ENCODE measurements around the gene PTPRD. TPM values are rescaled to one million over a fixed set of nuclear protein-coding genes. Genes with fewer than 3 reads are reported as not detected.

PTPRD gene
- total RNA-seq, 1 donor from 2014 or later = 336 TPM

DNA sequence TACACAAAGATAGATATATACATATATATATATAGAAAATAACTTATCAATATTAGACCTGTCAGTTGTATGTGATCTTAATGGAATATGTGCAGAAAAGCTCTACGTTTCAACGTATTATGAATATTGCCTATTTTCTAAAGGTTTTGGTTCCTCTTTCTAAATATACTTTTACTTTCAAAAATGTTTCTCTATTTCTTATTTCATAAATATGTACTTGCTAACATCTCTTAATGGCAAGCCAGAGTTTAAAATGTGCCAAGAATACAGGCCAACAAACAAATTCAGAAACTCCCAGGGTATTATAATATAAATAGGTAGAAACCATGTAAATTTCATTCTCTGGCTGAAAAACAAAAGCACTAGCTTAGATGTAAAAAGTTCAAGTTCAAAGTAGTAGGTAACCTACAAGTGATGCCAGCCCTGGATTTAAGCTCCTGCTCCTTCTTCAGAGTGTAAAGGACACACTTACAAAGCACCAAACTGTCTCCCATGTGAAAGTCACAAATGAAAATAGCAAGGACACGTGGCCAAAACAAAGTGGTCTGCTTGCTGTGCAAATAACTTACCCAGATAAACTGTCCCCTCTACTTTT lies 2128.1 kb downstream of the PTPRD start:
- no peak for DNase-seq

DNA sequence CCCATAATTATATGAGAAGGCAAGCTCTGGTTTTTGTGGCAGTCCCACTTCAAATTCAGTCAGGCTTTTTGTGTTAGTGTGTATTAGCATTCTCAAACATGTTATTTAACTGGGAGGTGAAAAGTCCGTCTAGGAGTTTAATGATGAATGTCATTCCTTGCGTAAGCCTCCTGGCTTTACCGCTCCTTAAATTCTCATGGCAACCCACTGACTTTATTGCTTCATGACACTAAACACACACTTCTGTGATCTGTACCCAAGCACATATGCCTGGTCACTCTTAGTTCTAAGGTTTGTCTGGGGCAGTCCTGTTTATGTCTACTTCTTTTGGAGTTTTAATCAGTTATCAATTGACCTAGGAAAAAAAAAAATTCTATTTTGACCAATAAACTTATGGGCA lies 2135.4 kb downstream of the PTPRD start:
- DNase-seq = no peak

DNA sequence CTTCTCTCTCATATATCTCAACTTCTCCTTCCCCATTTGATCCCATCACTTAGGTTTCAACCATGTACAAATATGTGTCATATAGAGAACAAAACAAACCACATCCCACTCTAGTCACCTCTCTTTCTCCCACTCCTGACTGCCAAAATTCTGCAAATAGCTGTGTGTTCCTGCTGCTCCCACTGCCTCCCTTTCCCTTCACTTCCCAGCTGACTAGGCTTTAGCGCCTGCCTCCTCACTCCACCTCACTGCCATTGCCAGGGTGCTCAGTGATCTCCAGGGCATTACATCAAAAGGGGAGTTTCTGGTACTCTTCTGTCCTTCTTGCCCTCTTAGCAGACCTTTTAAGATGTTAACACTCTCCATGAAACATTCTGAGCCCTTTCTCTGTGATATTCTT lies 2137.9 kb downstream of the PTPRD start:
- DNase-seq = no peak

DNA sequence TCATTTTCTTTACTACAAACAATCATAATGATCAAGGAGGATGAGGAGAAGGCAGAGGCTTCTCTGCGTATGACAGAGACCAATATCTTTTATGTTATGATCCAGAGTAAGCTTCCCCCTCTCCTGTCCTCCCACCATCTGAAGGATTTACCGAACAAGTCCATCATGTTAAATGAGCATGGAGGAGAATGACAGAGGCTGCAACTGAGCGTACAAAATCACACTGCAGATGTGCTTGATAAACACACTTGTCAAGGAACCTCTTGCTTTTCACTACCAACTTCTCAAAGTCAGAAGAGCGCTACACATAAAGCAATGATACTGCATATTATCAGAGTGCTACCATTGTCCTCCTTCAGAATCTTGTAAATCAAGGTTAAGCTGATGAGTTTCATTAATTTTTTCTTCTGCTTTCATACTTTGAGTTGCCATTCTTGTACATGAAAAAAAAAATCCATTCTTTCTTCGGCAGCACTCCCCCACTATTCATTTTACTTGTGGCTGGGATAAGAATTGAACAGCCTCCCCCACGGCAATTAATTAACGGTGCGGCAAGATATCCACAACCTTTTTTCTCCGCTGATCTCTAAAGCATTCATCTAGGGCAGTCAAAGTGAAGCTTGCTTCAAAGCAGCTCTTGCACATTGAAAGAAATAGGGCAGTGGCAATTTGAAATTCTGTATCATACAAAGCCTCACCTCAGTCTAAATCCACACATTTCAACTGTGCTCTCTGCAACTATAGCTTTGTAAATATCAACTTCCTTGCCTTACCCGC lies 2139.4 kb downstream of the PTPRD start:
- DNase-seq = no peak

DNA sequence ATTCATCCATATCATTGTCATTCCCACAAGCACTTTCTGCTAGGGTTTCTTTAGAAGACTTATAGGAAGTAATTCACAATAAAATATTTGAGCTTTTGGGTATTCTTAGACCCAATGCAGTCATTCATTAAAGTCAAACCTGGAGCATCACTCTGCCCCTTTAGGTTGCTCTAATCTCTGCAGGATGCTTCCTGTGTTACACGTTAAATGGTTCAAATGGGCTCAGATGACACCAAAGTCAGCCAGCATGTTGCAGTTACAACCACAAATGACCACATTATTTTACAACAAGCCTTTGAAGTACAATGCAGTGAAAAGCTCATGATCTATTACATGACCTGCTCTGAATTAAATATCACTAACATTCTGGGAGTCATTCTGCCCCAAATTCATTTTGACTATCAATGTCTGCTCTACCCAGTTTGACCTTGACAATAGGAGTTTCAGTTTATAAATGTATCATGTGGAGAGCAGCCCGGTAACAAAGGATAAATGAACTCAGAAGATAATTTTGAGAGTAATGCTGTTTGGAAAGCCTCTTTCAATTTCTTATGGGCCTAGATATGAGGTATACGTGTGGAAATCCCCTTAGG lies 2144.7 kb downstream of the PTPRD start:
- DNase-seq = no peak

DNA sequence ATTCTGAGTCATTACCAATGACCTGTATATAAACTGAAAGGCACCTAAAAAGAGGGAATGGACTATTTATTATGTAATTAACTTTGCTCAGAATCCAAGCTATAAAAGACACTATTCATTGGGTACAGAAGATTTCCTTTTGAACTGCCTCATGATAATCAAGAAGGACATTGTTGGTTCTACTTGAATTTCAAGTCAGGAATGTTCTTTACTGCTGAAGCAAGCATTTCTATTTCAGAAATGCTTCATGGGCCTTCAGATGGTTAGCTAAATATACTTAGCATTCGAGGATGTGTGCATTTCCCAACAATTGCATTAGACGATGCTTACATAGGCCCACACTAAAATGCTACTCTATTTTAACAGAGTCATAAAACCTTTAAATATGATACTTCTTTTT lies 2155.0 kb downstream of the PTPRD start:
- no peak for DNase-seq

DNA sequence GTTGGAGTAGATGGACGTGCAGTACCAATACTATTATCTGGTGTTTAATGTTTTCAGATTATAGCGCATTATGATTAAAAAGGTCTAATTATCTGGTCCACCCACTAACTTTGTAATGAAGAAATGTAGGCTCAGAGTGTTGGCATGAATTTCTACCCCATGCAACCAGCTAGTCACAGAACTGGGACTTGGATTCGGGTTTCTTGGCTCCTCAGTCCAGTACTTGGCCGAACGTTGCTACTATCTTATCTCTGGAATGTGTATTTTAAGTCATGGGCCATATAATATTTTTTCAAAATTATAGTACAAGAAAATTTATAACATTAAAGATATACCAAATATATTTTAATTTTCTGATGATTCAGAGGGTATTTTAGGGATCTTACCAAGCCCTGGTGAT lies 2155.7 kb downstream of the PTPRD start:
- no peak for DNase-seq

DNA sequence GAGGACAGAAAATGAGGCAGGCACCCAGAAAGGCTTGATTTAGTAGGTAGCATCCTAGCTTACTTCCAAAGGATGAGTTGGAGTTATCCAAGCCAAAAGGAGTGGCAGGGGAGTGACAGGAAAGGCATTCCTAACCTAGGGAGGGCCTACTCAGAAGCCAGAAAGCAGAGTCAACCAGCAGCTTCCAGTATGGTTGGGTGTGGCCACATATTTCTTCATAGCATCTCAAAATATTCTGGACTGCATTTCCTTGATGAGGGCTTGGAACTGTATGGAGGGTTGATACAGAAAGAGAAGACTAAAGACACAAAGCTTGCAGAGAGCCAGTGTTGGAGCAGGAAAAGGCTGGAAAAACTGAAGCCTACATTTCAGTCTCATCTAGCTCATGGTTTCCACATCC lies 2156.5 kb downstream of the PTPRD start:
- DNase-seq = no peak

DNA sequence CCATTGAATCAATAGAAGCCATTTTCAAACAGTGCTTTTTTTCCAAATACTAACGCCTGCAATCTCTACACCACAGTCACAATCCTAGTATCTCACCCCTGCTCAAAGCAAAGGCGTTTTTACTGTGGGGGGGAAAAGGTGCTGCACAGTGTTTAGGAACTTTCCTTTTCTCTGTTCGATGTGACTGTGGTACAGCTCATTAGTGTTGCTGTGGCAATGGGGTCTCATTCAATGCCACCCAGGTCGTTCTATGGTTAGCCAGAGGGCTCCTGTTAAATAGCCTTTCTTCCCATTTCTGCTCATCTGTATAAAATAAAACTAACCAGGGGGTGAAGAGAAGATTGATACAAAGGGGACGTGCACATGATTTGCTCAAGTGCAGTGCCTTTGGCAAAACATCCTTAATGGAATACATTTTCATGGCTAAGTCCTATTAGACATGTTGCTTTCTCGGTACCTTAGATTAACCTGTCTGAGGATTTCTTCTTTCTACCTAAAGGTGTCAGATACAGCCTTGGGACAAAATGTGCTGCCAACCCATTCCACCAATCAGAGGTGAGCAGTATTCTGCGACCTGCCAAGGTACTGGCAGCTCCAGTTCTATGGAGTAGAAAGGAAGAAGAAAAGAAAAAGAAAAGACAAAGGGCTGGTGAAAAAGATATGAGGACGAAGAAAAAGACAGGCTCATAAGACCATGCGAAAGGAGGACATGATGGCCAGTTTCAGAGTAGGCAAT lies 2161.8 kb downstream of the PTPRD start:
- DNase-seq = no peak

DNA sequence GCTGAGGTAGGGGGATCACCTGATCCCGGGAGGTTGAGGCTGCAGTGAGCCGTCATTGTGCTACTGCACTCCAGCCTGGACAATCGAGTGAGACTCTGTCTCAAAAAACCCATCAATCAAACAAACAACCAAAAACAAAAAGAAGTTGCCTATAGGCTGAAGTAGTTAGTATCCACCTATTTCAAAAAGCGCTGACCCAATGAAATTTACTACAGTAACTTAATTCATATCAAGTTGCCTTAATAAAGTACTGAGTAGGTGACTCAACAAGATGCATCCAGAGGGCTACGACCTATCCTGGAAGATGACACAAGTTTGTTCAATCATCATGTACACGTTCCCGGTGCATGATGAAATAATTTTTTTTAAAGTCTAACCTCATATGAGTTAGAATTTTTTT lies 2164.6 kb downstream of the PTPRD start:
- DNase-seq = no peak

DNA sequence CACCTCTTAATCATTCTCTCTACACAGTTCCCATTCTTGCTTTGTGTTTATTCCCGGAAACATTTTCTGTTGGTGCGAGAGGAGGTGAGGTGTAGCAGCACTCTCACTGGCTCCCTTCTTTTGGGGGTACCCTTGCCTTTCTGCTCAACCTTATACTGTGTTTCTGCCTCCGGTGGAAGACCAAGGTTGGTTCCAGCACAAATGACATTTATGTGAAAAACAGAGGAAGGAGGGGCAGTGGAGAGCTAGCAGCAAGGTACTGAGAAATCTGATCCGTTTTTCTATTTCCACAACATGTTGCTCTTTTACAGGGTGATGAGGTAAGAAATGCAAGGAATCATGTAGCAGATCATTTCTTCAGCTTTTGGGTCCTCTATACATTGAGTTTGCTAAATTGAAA lies 2165.2 kb downstream of the PTPRD start:
- no peak for DNase-seq

DNA sequence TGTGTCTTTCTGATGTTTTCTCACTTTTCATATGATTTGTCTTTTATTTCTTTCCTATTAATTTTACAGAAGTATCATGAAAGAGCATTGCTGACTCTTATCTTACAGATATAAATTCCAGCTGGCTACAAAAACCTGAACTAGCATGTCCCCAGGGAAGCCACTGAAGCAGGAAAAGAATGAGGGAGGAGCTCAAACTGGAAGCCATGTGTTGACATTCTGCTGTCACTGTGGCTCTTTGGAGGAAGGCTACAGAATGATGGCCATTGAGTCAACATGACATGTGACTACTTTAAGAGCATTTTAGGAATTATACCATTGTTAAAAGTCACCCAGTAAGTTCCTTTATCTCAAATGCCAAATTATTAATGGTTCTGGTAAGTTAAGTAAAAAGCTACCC lies 2174.9 kb downstream of the PTPRD start:
- no peak for DNase-seq

DNA sequence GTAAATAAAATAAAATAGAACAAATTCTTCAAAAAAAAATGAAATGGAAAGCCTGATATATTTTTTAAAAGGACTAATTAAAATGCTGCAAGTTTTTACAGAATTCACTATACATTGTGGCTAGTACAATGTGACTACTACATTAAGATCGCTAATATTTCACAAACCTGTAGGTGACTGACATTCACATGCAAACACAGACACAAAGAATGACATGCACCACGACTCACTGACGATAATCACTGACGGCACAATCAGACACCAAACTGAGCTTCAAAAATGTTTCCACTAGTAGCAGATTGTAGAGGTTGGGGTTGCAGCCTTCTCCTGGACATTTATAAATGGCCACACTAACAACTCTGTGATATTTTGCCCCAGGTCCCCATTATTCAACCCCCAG lies 2175.5 kb downstream of the PTPRD start:
- no peak for DNase-seq

DNA sequence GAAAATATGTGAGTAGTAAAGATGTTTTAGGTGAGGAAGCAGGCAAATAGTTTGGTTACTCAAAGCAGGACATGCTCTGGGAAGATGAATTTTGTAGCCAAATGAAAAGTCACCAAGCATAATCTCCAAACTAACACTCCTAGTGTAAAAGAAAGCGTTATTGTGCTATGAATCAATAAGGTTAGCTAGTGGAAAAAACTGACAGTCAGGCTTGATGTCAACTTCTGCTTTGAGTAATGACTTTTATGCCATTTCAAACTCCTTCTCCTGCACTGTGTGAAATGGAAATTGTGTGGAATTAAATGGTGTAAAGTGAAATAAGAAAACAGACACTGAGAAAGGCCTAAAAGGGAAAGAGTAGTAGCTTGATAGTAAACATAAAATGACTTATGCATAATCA lies 2176.0 kb downstream of the PTPRD start:
- no peak for DNase-seq

DNA sequence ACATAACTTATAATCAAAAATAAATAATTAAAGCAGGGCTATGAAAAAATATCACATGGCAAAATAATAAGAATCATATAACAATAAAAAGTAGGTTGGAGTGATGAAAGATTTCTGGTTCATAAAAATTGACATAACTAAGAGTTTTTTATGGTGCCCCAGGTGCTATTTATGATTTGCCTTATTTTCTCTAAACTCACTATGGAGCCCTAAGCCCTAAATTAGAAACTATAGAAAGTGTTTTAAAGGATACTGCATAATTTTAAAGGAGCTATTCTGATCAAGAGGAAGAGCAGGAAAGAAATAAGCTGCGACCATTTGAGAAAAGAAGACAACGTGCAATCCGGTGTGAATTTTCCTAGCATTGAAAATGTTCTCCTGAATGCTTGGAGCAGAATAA lies 2178.2 kb downstream of the PTPRD start:
- DNase-seq = no peak

DNA sequence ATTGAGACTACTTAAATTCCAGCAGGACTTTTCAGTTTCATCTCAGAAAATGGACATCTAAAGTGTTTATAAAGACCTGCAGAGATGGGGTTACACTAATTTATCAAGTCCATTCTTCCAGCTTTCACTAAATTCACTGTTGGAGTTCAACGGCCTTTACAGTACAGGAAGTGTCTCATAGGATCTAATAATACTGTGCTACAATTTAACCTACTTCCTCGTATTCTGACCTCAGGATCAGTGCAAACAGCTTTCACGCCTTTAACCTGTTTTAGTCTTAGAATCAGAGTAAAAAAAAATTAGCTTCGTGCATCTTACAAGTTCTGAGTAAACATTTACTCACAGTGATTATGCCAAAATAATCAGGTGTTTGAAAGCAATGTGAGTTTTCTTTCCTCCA lies 2180.6 kb downstream of the PTPRD start:
- no peak for DNase-seq

DNA sequence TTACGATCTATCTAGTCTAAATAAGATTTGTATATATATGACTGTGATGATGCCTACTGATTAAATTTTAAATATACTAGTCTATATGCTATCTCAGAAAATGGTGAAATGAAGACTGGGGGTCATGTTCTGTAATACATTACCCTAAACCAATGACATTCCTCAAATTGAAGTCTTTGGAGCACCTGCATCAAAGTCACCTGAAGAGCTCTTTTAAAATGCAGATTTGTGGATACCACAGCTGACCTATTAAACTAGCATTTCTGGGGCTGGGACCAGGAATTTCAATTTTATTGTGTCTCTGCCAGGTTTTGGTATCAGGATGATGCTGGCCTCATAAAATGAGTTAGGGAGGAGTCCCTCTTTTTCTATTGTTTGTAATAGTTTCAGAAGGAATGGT lies 2181.3 kb downstream of the PTPRD start:
- no peak for DNase-seq

DNA sequence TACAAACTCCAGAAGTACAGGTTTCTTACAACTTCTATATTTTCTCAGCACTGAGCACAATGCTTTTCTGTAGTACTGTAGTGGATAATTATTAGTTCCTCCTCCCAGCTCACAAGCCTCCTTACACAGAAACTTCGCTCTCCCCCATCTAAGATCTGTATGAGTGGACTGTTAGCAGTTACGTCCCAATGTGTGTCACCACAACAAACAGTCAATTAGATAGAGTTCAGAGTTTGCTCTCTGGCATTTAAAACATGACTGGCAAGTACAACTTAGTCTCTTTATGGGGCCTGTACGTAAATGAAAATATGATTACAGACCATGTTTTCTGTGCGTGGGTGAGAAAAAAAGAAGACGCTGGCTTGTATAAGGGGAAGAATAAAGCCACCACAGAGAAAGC lies 2181.9 kb downstream of the PTPRD start:
- DNase-seq = no peak

DNA sequence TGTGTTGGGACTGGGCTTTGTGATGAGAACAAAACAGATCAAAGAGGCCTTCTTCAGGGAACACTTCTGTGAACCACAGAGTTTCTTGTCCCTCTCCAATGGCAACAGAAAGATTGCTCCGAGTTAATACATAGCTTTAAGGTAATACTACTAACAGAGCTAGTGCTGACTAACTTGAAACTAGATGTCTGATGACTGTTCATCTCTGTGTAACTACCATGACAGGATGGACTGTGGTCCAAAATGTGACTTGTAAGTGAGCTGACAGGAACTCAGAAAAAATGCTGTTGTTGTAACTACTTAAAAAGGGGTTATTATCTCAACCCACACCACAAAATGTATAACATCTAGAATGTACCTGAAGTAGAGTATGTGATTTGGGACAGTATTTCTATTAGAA lies 2183.0 kb downstream of the PTPRD start:
- no peak for DNase-seq

DNA sequence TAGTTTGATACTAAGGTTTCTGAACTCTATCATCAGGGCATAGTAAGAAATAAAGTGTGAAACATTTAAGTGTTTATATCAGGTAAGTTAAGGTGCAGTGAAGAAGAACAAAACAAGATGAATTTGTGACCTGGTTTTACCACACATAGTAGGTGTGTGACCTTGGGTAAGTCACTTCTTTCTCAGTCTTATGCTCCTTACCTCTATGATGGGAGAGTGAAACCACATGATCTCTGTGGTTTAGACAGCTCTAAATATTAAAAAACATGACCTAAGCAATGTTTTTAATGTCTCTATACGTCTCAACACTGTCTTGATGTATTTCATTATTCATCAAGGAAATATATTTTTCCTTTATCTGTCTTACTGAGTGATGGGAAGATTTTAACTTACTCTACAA lies 2183.6 kb downstream of the PTPRD start:
- DNase-seq = no peak

DNA sequence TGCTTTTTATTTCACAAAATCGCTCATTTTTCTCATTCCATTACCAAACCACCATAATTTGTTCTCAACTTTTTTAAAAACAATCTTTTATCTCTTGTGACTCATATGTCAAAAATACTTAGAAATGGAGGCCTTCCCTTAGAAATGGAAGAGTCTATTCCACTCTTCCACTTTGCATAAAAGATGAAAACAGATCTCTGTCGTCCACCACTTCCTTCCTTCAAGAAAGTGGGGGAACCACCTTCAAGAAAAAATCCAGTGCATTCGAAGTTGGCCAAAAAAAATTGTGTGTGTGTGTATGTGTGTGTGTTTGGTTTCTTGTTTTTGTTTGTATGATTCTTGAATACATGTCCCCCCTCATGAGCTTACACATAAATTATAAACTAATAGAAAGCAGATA lies 2184.4 kb downstream of the PTPRD start:
- DNase-seq = no peak

DNA sequence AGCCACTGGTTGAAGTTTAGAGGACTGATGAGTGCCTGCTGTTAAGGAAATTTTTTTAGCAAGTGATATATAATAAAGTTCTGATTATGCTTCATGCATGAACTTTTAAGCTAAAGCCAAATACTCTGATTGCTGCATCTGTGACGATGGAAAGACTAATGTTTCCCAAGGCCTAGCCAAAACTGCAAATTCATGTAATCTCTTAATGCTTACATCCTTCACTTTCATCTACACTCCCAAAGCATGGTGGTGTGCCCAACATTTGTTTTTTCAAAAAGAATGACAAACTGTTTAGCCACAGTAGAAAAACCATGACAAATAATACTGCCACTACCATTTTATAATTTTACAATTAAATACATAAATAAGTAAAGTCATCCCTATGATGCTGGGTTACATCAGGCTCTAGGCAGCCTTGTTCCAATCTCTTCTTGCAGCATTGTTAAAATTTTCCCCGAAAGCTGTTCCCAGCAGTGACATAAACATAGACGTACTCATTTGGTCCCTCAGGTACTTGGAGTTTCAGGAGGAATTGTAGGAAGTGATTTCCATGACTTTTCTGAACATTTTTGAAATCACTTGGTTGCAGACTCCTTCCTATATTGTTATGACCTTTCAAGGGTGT lies 2187.9 kb downstream of the PTPRD start:
- no peak for DNase-seq

DNA sequence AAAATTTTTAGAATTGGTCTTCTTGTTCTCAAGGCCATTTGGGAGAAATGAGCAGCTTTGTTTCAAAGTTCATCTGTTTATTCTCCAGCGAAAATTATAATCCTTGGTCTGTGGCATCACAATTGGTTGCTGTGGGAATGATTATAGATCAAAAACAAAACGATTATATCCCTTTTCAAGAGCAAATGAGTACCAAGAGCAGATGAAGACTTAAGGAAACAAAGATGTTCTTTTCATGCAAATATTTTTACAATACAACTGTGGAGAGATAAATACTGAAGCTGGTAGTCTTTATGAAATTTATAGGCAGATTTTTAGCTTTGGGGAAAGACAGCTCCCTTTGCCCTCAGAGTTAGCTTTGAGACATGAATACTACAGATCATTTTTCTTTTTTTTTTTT lies 2192.4 kb downstream of the PTPRD start:
- DNase-seq = no peak
